Neutrophil (primary cell): Measurements from ENCODE around the gene EML5.

Source experiments
- H3K27ac ChIP-seq: fragments of 200-600 bp; sonication (generic); 2 replicates; pipeline ENCODE4 v1.5.1; 2016; ENCODE audit warnings: mild to moderate bottlenecking, moderate library complexity
- H3K27me3 ChIP-seq: fragments of 200-600 bp; sonication (generic); 2 replicates; pipeline ENCODE4 v1.6.0; 2016; ENCODE audit warnings: mild to moderate bottlenecking
- H3K36me3 ChIP-seq: fragments of 200-600 bp; sonication (generic); 2 replicates; pipeline ENCODE4 v1.5.1; 2017
- H3K4me1 ChIP-seq, 2 experiments: fragments of 200-600 bp in 1 of 2; sonication (generic) in 1 of 2; 1 replicate in 1 of 2; 2 replicates in 1 of 2; pipeline versions ENCODE4 v1.5.1 to v1.6.1; 2013 to 2016; ENCODE audit warnings: low read depth in 1 of 2, low read length in 1 of 2, mild to moderate bottlenecking in 1 of 2, moderate library complexity in 1 of 2; ENCODE audit not compliant: control insufficient read depth in 1 of 2, insufficient read depth in 1 of 2
- H3K4me3 ChIP-seq, 2 experiments: fragments of 200-600 bp in 1 of 2; sonication (generic) in 1 of 2; 1 replicate in 1 of 2; 2 replicates in 1 of 2; pipeline ENCODE4 v1.5.1; 2013 to 2016; ENCODE audit warnings: low read depth in 1 of 2, low read length in 1 of 2, mild to moderate bottlenecking in 1 of 2, moderate library complexity in 1 of 2
- H3K9me3 ChIP-seq: fragments of 200-600 bp; sonication (generic); 2 replicates; pipeline ENCODE4 v1.5.1; 2016
- TF ChIP-seq, protein P1 (sequence below): fragments of 200-600 bp; sonication (generic); IDR thresholded peaks from 2 replicates; pipeline ENCODE4 v1.5.1; 2016; ENCODE audit warnings: antibody characterized with exemption

EML5 gene

GRCh38 chr14:88688386-88688785 is 104.4 kb downstream of the EML5 start:
- Histone ChIP-seq H3K36me3 (no peaks in the 10 kb centered on the region), H3K27me3 (no peaks in the 10 kb centered on the region), H3K4me3 (no peak overlapping the region), H3K27ac (no peak overlapping the region), H3K4me1 (no peaks in the 10 kb centered on the region), H3K9me3 (no peaks in the 10 kb centered on the region)
- TF ChIP-seq, protein P1, sequence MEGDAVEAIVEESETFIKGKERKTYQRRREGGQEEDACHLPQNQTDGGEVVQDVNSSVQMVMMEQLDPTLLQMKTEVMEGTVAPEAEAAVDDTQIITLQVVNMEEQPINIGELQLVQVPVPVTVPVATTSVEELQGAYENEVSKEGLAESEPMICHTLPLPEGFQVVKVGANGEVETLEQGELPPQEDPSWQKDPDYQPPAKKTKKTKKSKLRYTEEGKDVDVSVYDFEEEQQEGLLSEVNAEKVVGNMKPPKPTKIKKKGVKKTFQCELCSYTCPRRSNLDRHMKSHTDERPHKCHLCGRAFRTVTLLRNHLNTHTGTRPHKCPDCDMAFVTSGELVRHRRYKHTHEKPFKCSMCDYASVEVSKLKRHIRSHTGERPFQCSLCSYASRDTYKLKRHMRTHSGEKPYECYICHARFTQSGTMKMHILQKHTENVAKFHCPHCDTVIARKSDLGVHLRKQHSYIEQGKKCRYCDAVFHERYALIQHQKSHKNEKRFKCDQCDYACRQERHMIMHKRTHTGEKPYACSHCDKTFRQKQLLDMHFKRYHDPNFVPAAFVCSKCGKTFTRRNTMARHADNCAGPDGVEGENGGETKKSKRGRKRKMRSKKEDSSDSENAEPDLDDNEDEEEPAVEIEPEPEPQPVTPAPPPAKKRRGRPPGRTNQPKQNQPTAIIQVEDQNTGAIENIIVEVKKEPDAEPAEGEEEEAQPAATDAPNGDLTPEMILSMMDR = no peak

DNA sequence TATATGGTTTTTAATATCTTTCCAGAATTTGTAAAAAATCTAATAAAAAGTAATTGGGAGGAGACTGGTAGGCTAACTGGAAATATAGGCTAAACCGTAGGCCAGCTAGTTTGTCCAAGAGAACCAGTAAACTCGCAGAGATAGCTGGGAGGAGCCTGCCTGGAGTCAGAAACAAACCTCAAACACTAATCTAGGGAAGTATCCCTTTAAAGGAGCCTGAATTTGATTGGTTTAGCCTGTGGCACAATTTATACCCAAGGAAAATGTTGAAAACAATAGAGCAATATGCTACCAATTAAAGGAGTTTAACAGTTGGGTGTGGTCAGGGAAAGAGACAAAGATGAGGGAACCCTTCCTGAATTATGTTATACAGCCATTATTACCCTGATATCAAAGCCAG is 109.6 kb downstream of the EML5 start:
- H3K27ac ChIP-seq = no peak overlapping the region
- H3K9me3 ChIP-seq = no peaks in the 10 kb centered on the region
- no peaks in the 10 kb centered on the region for H3K4me1 ChIP-seq
- H3K27me3 ChIP-seq = no peaks in the 10 kb centered on the region
- TF ChIP-seq, protein P1 = no peak
- no peak overlapping the region for H3K4me3 ChIP-seq
- H3K36me3 ChIP-seq = no peaks in the 10 kb centered on the region

GRCh38 chr14:88682495-88683114 is 110.1 kb downstream of the EML5 start:
- no peaks in the 10 kb centered on the region for H3K27me3 ChIP-seq

DNA sequence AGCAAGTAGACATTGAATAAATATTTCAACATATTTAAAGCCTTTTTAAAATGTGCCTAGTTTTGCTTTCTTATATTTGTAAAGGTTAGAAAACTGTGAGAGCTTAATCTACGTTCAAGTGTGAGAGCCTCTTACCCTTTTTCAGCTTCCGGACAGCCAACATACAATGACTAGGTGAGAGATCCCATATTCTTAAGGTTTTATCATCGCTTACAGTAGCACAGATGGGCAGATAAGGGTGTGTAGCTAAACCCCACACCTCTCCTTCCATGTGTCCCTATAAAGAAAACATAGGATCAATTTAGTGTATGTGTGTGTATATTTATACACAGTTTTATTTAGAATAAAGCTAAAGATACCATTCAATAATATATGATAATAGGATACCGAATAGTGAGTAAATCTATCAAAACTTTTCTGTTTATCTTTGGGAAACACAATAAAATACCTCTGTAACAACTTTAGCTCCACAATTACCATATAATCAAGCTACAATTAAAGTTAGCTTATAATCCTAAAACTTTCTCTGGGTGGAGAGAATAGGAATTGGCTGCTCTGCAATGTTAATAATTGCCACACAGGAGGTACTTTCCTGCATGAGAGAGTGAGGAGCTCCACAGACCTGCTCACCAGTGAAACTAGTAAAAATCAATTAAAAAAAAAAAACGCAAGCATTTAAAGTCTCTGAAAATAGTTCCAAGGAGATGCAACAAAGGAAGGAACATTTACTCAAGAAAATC is 110.8 kb downstream of the EML5 start:
- no peaks in the 10 kb centered on the region for H3K4me1 ChIP-seq
- no peaks in the 10 kb centered on the region for H3K36me3 ChIP-seq
- no peak overlapping the region for H3K4me3 ChIP-seq
- H3K27me3 ChIP-seq = no peaks in the 10 kb centered on the region
- H3K9me3 ChIP-seq = no peaks in the 10 kb centered on the region
- no peak overlapping the region for H3K27ac ChIP-seq
- TF ChIP-seq, protein P1 = no peak

More at GRCh38 chr14:88682495-88683114, 110.1 kb downstream of the EML5 start:
- H3K4me3 ChIP-seq = no peak overlapping the region
- no peaks in the 10 kb centered on the region for H3K9me3 ChIP-seq
- no peak overlapping the region for H3K27ac ChIP-seq
- H3K36me3 ChIP-seq = no peaks in the 10 kb centered on the region
- TF ChIP-seq, protein P1 = no peak
- H3K4me1 ChIP-seq = no peaks in the 10 kb centered on the region

DNA sequence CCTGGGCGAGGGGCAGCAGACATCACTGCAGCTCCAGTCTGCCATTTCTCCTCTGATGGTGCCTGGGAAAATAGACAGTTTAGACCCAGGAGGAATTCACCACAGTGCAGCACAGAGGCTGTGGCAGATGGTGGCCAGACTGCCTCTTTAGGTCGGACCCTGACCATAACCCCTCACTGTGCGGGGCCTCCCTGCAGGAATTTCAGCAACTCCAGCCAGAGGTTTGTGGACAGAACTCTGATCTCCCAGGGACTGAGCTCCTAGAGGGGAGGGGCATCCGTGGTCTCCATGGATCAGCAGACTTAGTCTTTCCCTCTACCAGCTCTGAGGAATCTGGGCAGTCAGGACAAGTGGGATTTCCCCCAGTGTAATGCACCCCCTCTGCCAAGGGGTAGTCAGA is 123.4 kb downstream of the EML5 start:
- Histone ChIP-seq H3K27me3 (no peaks in the 10 kb centered on the region), H3K36me3 (no peaks in the 10 kb centered on the region), H3K4me1 (no peaks in the 10 kb centered on the region), H3K27ac (no peak overlapping the region), H3K4me3 (no peak overlapping the region), H3K9me3 (no peaks in the 10 kb centered on the region)
- TF ChIP-seq, protein P1 = no peak
